Stomach (tissue), 9 donors: ENCODE measurements around the gene GNPDA2. TPM values are rescaled to one million over a fixed set of nuclear protein-coding genes. Genes with fewer than 3 reads are reported as not detected.
A peak's percentile ranks its signal among the peaks of the same experiment; 100 is the strongest.

Source experiments
- DNase-seq, 2 donors: peaks; one replicate each; pipeline versions ENCODE4 v3.0.0 to v3.0.0-alpha.2; 2013 to 2019
- H3K27ac ChIP-seq, 5 donors: fragments of 200-600 bp in 4 of 5; sonication (generic) in 4 of 5; one replicate each; pipeline ENCODE4 v1.5.1; 2013 to 2019; ENCODE audit warnings: mild to moderate bottlenecking in 1 of 5, moderate library complexity in 1 of 5
- H3K27me3 ChIP-seq, 3 donors: fragments of 200-600 bp; sonication (generic); one replicate each; pipeline ENCODE4 v1.5.1; 2017 to 2019; ENCODE audit warnings: mixed run types in 1 of 3
- H3K36me3 ChIP-seq, 4 donors: fragments of 200-600 bp; sonication (generic); 1 replicate in 3 of 4; 2 replicates in 1 of 4; pipeline ENCODE4 v1.5.1; 2016 to 2019
- H3K4me1 ChIP-seq, 4 donors: fragments of 200-600 bp; sonication (generic); one replicate each; pipeline ENCODE4 v1.5.1; 2016 to 2019
- H3K4me3 ChIP-seq, 4 donors: fragments of 200-600 bp; sonication (generic) in 3 of 4; one replicate each; pipeline ENCODE4 v1.5.1; 2016 to 2019; ENCODE audit warnings: mild to moderate bottlenecking in 1 of 4
- H3K9me3 ChIP-seq, 4 donors: fragments of 200-600 bp; sonication (generic); one replicate each; pipeline ENCODE4 v1.5.1; 2016 to 2019
- EP300 ChIP-seq: sonication (generic); formaldehyde crosslinking; IDR thresholded peaks from one replicate; pipeline ENCODE4 v1.6.1; 2017; ENCODE audit warnings: antibody characterized with exemption
- POLR2A ChIP-seq, 4 donors: fragments of 450-650 bp; IDR thresholded peaks; one replicate each; pipeline ENCODE4 v1.6.1; 2016; ENCODE audit warnings: antibody characterized with exemption in 4 of 4, control low read depth in 2 of 4, mild to moderate bottlenecking in 1 of 4, moderate library complexity in 1 of 4
- POLR2AphosphoS5 ChIP-seq, 3 donors: sonication (generic); formaldehyde crosslinking; IDR thresholded peaks; one replicate each; pipeline ENCODE4 v1.6.1; 2016; ENCODE audit warnings: antibody characterized with exemption in 3 of 3
- WGBS, 5 donors: extraction: QIAGEN DNeasy Blood & Tissue Kit in 3 of 5; methylation state at CpG; one replicate each; pipeline versions ENCODE4 v1.1.5 to v1.1.7; 2013 to 2018; 5-methylcytosine and 5-hydroxymethylcytosine counted together
- intact Hi-C: fragments of 100-400 bp; cut with DNase I; formaldehyde crosslinking; loops from one replicate; pipeline ENCODE4 v1.15.1; 2023; ENCODE audit warnings: low total_unique reads
- polyA plus RNA-seq, 3 donors: library from polyadenylated mRNA; stranded (reverse); fragments of 200-250 nt; gene quantifications; one replicate each; pipeline ENCODE4 v1.2.3, GENCODE V29; 2013
- total RNA-seq, 5 donors: library from RNA; depleted of rRNA; stranded (reverse); fragments of >200 nt; gene quantifications; one replicate each; pipeline versions ENCODE4 v1.1.0 to v1.2.3, GENCODE V29; 2014 to 2016
- TF ChIP-seq, protein P1 (sequence below), 7 experiments: fragments of 450-650 bp in 4 of 7; fragments of 200-600 bp in 3 of 7; sonication (generic) in 3 of 7; IDR thresholded peaks; one replicate each; pipeline ENCODE4 v1.5.1; 2016 to 2019; ENCODE audit warnings: antibody characterized with exemption in 7 of 7, control low read depth in 2 of 7, mild to moderate bottlenecking in 1 of 7
- donor health status: healthy with polysubstance abuse.
- donor health status: Bipolar disorder and iron deficiency.
- donor health status: healthy.

The GNPDA2 gene
- total and polyA plus RNA-seq, 8 donors, result 0.58 to 32.1 (median 11.7) TPM

DNA sequence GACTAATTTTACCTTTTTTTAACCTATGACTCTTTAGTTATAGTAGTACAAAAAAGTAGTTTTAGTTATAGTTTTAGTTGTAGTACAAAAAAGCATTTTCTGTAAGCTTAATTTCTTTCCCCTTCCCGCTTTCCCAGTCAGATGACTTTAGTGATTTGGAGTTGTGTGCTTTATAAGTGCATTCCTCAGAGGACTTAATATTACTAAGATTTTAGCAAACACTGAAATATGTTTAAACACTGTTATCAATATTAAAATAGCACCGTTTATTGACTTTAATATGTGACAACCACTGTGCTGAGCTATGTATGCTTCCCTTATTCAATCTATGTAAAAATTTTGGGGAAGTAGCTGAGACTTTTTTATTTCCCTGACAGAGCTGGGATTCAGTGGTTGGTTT is 25.3 kb downstream of the GNPDA2 start:
- DNase-seq, result no peak
- H3K4me3 ChIP-seq, result no peak overlapping the region
- peaks cover 3 to 17% (median 8%) of the 10 kb centered on the region in 4 donors for H3K4me1 ChIP-seq
- TF ChIP-seq EP300, result no peak
- TF ChIP-seq POLR2AphosphoS5 (IDR thresholded peaks at IDR 0.05), result no peak
- TF ChIP-seq, protein P1, sequence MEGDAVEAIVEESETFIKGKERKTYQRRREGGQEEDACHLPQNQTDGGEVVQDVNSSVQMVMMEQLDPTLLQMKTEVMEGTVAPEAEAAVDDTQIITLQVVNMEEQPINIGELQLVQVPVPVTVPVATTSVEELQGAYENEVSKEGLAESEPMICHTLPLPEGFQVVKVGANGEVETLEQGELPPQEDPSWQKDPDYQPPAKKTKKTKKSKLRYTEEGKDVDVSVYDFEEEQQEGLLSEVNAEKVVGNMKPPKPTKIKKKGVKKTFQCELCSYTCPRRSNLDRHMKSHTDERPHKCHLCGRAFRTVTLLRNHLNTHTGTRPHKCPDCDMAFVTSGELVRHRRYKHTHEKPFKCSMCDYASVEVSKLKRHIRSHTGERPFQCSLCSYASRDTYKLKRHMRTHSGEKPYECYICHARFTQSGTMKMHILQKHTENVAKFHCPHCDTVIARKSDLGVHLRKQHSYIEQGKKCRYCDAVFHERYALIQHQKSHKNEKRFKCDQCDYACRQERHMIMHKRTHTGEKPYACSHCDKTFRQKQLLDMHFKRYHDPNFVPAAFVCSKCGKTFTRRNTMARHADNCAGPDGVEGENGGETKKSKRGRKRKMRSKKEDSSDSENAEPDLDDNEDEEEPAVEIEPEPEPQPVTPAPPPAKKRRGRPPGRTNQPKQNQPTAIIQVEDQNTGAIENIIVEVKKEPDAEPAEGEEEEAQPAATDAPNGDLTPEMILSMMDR (IDR thresholded peaks at IDR 0.05), result no peak
- TF ChIP-seq POLR2A (IDR thresholded peaks at IDR 0.05), result no peak
- H3K27ac ChIP-seq, result peak overlapping the region in 1 of 5 donors; percentile 44
- H3K9me3 ChIP-seq, result no peaks in the 10 kb centered on the region
- H3K27me3 ChIP-seq, result no peaks in the 10 kb centered on the region
- WGBS, 5 donors, result 32 to 61% (median 51%) methylated on average over 2 of the region's 2 CpGs
- intact Hi-C loops, result no loop called here
- peaks cover 14 to 84% (median 73%) of the 10 kb centered on the region in 4 donors for H3K36me3 ChIP-seq

- H3K4me1 ChIP-seq, result peaks cover 3 to 17% (median 8%) of the 10 kb centered on the region in 4 donors
- H3K36me3 ChIP-seq, result peaks cover 14 to 85% (median 79%) of the 10 kb centered on the region in 4 donors
- H3K9me3 ChIP-seq, result no peaks in the 10 kb centered on the region
- no peak for DNase-seq
- H3K27ac ChIP-seq, result peak overlapping the region in 2 of 5 donors; percentile 21 to 28
- no peak overlapping the region for H3K4me3 ChIP-seq
- WGBS, 5 donors, result 88 to 100% (median 95%) methylated on average over 1 of the region's 1 CpG
- TF ChIP-seq, protein P1 (IDR thresholded peaks at IDR 0.05), result no peak
- TF ChIP-seq POLR2A (IDR thresholded peaks at IDR 0.05) (no peak), POLR2AphosphoS5 (IDR thresholded peaks at IDR 0.05) (no peak), EP300 (no peak)
- no peaks in the 10 kb centered on the region for H3K27me3 ChIP-seq
- intact Hi-C loops, result no loop called here
These were observed 25.9 kb downstream of the GNPDA2 start for GRCh38 chr4:44700427-44700826.

DNA sequence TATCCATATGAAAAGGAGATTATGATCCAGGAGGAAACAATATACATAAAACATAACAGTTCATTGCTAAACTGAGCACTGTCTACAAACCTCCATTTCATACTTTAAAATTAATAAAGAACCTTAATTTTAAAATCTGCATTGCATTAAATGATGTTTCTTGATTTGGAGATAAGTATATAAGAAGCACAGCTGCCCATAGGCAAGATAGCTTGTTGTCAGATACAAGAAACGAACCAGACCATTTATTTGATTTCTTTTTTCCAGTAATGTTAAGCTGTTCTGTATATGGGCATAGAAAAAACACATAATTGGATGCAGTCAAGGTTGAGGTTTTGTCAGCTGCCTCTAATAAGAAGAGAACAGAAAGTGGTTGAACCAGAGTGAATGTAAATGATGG is 41.7 kb downstream of the GNPDA2 start:
- no peak overlapping the region for H3K27ac ChIP-seq
- intact Hi-C loops, result no loop called here
- H3K4me1 ChIP-seq, result peaks cover 5 to 27% (median 14%) of the 10 kb centered on the region in 4 donors
- no peak overlapping the region for H3K4me3 ChIP-seq
- DNase-seq, result no peak
- 85 to 94% (median 90%) methylated on average over 1 of the region's 1 CpG for WGBS, 5 donors
- peaks cover 7 to 81% (median 78%) of the 10 kb centered on the region in 4 donors for H3K36me3 ChIP-seq
- H3K27me3 ChIP-seq, result no peaks in the 10 kb centered on the region
- TF ChIP-seq, protein P1 (IDR thresholded peaks at IDR 0.05), result no peak
- TF ChIP-seq EP300 (no peak), POLR2A (IDR thresholded peaks at IDR 0.05) (no peak), POLR2AphosphoS5 (IDR thresholded peaks at IDR 0.05) (no peak)
- no peaks in the 10 kb centered on the region for H3K9me3 ChIP-seq

GRCh38 chr4:44679060-44679459 is 47.3 kb downstream of the GNPDA2 start:
- H3K27ac ChIP-seq, result peak overlapping the region in 4 of 5 donors; percentile 87 to 94 (median 92)
- no peak for DNase-seq
- no peaks in the 10 kb centered on the region for H3K9me3 ChIP-seq
- H3K4me3 ChIP-seq, result peak overlapping the region; percentile 74 to 93 (median 80)
- 0 to 2% (median 1%) methylated on average over 3 of the region's 3 CpGs for WGBS, 5 donors
- peaks cover 11 to 46% (median 25%) of the 10 kb centered on the region in 4 donors for H3K4me1 ChIP-seq
- intact Hi-C loops, result no loop called here
- H3K27me3 ChIP-seq, result no peaks in the 10 kb centered on the region
- TF ChIP-seq, protein P1 (IDR thresholded peaks at IDR 0.05), result no peak
- TF ChIP-seq POLR2AphosphoS5 (IDR thresholded peaks at IDR 0.05), result no peak
- TF ChIP-seq EP300, result no peak
- TF ChIP-seq POLR2A (IDR thresholded peaks at IDR 0.05), result no peak
- peaks cover 2 to 25% (median 24%) of the 10 kb centered on the region in 4 donors for H3K36me3 ChIP-seq
